H9 (cell line): ENCODE results near the gene TMEM33. TPM values are rescaled to one million over a fixed set of nuclear protein-coding genes. Genes with fewer than 3 reads are reported as not detected.

Source experiments
- DNase-seq: peaks from one replicate; pipeline ENCODE4 v3.0.0-alpha.2; 2017
- H2AFZ ChIP-seq: one replicate; pipeline ENCODE4 v1.6.1; 2013; ENCODE audit warnings: mild to moderate bottlenecking, low read length, control low read depth, moderate library complexity
- H2AK5ac ChIP-seq: 2 replicates; pipeline ENCODE4 v1.6.1; 2013; ENCODE audit warnings: low read length, control low read depth, mixed read lengths; ENCODE audit not compliant: insufficient read length
- H2BK120ac ChIP-seq: one replicate; pipeline ENCODE4 v1.6.1; 2013; ENCODE audit warnings: low read depth, mild to moderate bottlenecking, low read length, control low read depth, inconsistent platforms; ENCODE audit not compliant: poor library complexity, severe bottlenecking
- H2BK12ac ChIP-seq: 2 replicates; pipeline ENCODE4 v1.6.1; 2013; ENCODE audit warnings: low read length, control low read depth, mixed read lengths, low read depth; ENCODE audit not compliant: insufficient read length
- H2BK15ac ChIP-seq: 2 replicates; pipeline ENCODE4 v1.6.1; 2013; ENCODE audit warnings: low read depth, low read length, control low read depth
- H2BK20ac ChIP-seq: one replicate; pipeline ENCODE4 v1.6.1; 2013; ENCODE audit warnings: low read depth, mild to moderate bottlenecking, low read length, control low read depth, inconsistent platforms; ENCODE audit not compliant: poor library complexity, severe bottlenecking
- H2BK5ac ChIP-seq: 2 replicates; pipeline ENCODE4 v1.6.1; 2013; ENCODE audit warnings: low read length, control low read depth, mixed read lengths; ENCODE audit not compliant: insufficient read length
- H3K14ac ChIP-seq: 2 replicates; pipeline ENCODE4 v1.6.1; 2013; ENCODE audit warnings: low read length, control low read depth; ENCODE audit not compliant: insufficient read depth
- H3K18ac ChIP-seq: 2 replicates; pipeline ENCODE4 v1.6.1; 2013; ENCODE audit warnings: low read depth, mild to moderate bottlenecking, mixed read lengths, low read length, control low read depth; ENCODE audit not compliant: insufficient read length
- H3K23ac ChIP-seq: 2 replicates; pipeline ENCODE4 v1.6.1; 2013; ENCODE audit warnings: low read length, control low read depth, mixed read lengths, low read depth; ENCODE audit not compliant: insufficient read length
- H3K23me2 ChIP-seq: 2 replicates; pipeline ENCODE4 v1.6.1; 2013; ENCODE audit warnings: low read depth, mild to moderate bottlenecking, mixed read lengths, low read length, control low read depth; ENCODE audit not compliant: insufficient read length, poor library complexity, severe bottlenecking
- H3K27ac ChIP-seq: 2 replicates; pipeline ENCODE4 v1.5.1; 2013; ENCODE audit warnings: low read length, control low read depth, mixed read lengths, low read depth; ENCODE audit not compliant: insufficient read length
- H3K27me3 ChIP-seq: 2 replicates; pipeline ENCODE4 v1.6.1; 2013; ENCODE audit warnings: low read length, control low read depth, inconsistent platforms; ENCODE audit not compliant: insufficient read depth
- H3K4ac ChIP-seq: 2 replicates; pipeline ENCODE4 v1.6.1; 2013; ENCODE audit warnings: low read depth, mild to moderate bottlenecking, control low read depth, inconsistent platforms, low read length, moderate library complexity
- H3K4me1 ChIP-seq: 2 replicates; pipeline ENCODE4 v1.6.1; 2013; ENCODE audit warnings: low read length, control low read depth, inconsistent platforms; ENCODE audit not compliant: insufficient read depth
- H3K4me2 ChIP-seq: 2 replicates; pipeline ENCODE4 v1.6.1; 2013; ENCODE audit warnings: low read length, control low read depth, mixed read lengths; ENCODE audit not compliant: insufficient read length, insufficient read depth
- H3K56ac ChIP-seq: 2 replicates; pipeline ENCODE4 v1.6.1; 2013; ENCODE audit warnings: low read depth, mild to moderate bottlenecking, mixed read lengths, low read length, control low read depth; ENCODE audit not compliant: insufficient read length
- H3K79me1 ChIP-seq: 2 replicates; pipeline ENCODE4 v1.6.1; 2013; ENCODE audit warnings: low read depth, mild to moderate bottlenecking, moderate library complexity, low read length, control low read depth, inconsistent platforms; ENCODE audit not compliant: insufficient read depth, poor library complexity, severe bottlenecking
- H3K79me2 ChIP-seq: 2 replicates; pipeline ENCODE4 v1.6.1; 2013; ENCODE audit warnings: low read length, control low read depth, inconsistent platforms; ENCODE audit not compliant: insufficient read depth
- H3K9ac ChIP-seq: 2 replicates; pipeline ENCODE4 v1.6.1; 2013; ENCODE audit warnings: low read length, control low read depth, mixed read lengths; ENCODE audit not compliant: insufficient read length; ENCODE audit errors: extremely low read depth
- H3K9me3 ChIP-seq: one replicate; pipeline ENCODE4 v1.6.1; 2013; ENCODE audit warnings: low read depth, low read length, inconsistent platforms; ENCODE audit not compliant: control insufficient read depth
- H3T11ph ChIP-seq: one replicate; pipeline ENCODE4 v1.6.1; 2013; ENCODE audit warnings: mild to moderate bottlenecking, low read length, control low read depth, inconsistent platforms
- H4K20me1 ChIP-seq: one replicate; pipeline ENCODE4 v1.6.1; 2013; ENCODE audit not compliant: control insufficient read depth, insufficient read length, insufficient read depth
- H4K5ac ChIP-seq: 2 replicates; pipeline ENCODE4 v1.6.1; 2013; ENCODE audit warnings: low read depth, mild to moderate bottlenecking, mixed read lengths, low read length, control low read depth; ENCODE audit not compliant: insufficient read length
- H4K8ac ChIP-seq: replicated peaks from 2 replicates; pipeline ENCODE4 v1.6.1; 2013; ENCODE audit warnings: low read length, control low read depth, mixed read lengths, low read depth; ENCODE audit not compliant: insufficient read length
- H4K91ac ChIP-seq: 2 replicates; pipeline ENCODE4 v1.6.1; 2013; ENCODE audit warnings: low read depth, mild to moderate bottlenecking, moderate library complexity, mixed read lengths, low read length, control low read depth; ENCODE audit not compliant: insufficient read length
- H3K27ac Mint-ChIP-seq, 3 experiments: 2 replicates in 2 of 3; 3 replicates in 1 of 3; pipeline ENCODE4 v1.8.0; 2020 to 2021; ENCODE audit warnings: mixed read lengths in 3 of 3, mild to moderate bottlenecking in 1 of 3, moderate library complexity in 1 of 3
- H3K27me3 Mint-ChIP-seq: 2 replicates; pipeline ENCODE4 v1.8.0; 2021; ENCODE audit warnings: low read depth, mild to moderate bottlenecking, moderate library complexity, mixed read lengths
- H3K36me3 Mint-ChIP-seq, 3 experiments: 2 replicates in 2 of 3; 3 replicates in 1 of 3; pipeline ENCODE4 v1.8.0; 2020 to 2021; ENCODE audit warnings: low read depth in 3 of 3, mixed read lengths in 3 of 3; ENCODE audit not compliant: insufficient read depth in 1 of 3
- H3K4me1 Mint-ChIP-seq, 2 experiments: 2 replicates each; pipeline ENCODE4 v1.8.0; 2020; ENCODE audit warnings: mixed read lengths in 2 of 2
- H3K4me3 Mint-ChIP-seq, 2 experiments: 2 replicates in 1 of 2; 3 replicates in 1 of 2; pipeline ENCODE4 v1.8.0; 2020 to 2021; ENCODE audit warnings: mild to moderate bottlenecking in 2 of 2, mixed read lengths in 2 of 2, moderate library complexity in 1 of 2
- H3K9me3 Mint-ChIP-seq, 2 experiments: 2 replicates in 1 of 2; 3 replicates in 1 of 2; pipeline ENCODE4 v1.8.0; 2020; ENCODE audit warnings: mild to moderate bottlenecking in 2 of 2, mixed read lengths in 2 of 2, moderate library complexity in 1 of 2
- WGBS: extraction: QIAGEN DNeasy Blood & Tissue Kit; methylation state at CpG from one replicate; pipeline ENCODE4 v1.1.7; 2013; ENCODE audit warnings: missing lambda C conversion rate, low lambda C conversion rate, mixed read lengths; ENCODE audit not compliant: insufficient read length; ENCODE audit errors: extremely low coverage; 5-methylcytosine and 5-hydroxymethylcytosine counted together
- total RNA-seq: library from RNA; stranded (reverse); gene quantifications from 2 replicates; pipeline ENCODE4 v1.2.1, GENCODE V29; 2021
- TF ChIP-seq, protein P1 (sequence below): fragments of 200-600 bp; sonication (generic); conservative IDR thresholded peaks from 3 replicates; pipeline ENCODE4 v1.8.0; 2021; ENCODE audit warnings: antibody characterized with exemption, mild to moderate bottlenecking

Gene TMEM33
- total RNA-seq, 1 experiment from 2014 or later, result 74.2 TPM

DNA sequence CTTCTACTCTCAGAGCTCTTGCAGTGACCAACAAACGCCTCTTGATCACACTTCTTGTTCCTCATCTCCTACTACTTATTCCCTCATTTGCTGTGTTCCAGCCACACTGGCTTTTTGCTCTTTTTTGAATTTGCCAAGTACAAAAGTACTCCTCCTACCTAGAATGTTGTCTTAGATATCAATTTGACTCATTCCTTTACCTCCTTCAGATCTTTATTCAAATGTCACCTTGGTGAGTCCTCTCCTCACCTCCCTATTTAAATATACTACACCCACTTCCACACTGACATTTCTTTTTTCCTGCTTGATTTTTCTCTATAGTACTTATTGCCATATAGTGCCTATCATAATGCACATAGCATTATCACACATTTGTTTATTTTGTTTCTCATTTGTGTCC lies 40.1 kb downstream of the TMEM33 start:
- no peak overlapping the region for H3K14ac ChIP-seq
- H2BK15ac ChIP-seq, result no peak overlapping the region
- no peak overlapping the region for H3K27ac ChIP-seq
- no peak overlapping the region for H3K23ac ChIP-seq
- H4K5ac ChIP-seq, result no peak overlapping the region
- H3K4me1 ChIP-seq, result no peaks in the 10 kb centered on the region
- no peak overlapping the region for H2BK5ac ChIP-seq
- H3K79me2 ChIP-seq, result no peaks in the 10 kb centered on the region
- no peaks in the 10 kb centered on the region for H3K27me3 ChIP-seq
- no peak overlapping the region for H3K18ac ChIP-seq
- H3K36me3 Mint-ChIP-seq, result peaks cover 5 to 7% (median 7%) of the 10 kb centered on the region in 3 experiments; a peak in 5 of 7 replicates
- H3K23me2 ChIP-seq, result no peaks in the 10 kb centered on the region
- TF ChIP-seq, protein P1, sequence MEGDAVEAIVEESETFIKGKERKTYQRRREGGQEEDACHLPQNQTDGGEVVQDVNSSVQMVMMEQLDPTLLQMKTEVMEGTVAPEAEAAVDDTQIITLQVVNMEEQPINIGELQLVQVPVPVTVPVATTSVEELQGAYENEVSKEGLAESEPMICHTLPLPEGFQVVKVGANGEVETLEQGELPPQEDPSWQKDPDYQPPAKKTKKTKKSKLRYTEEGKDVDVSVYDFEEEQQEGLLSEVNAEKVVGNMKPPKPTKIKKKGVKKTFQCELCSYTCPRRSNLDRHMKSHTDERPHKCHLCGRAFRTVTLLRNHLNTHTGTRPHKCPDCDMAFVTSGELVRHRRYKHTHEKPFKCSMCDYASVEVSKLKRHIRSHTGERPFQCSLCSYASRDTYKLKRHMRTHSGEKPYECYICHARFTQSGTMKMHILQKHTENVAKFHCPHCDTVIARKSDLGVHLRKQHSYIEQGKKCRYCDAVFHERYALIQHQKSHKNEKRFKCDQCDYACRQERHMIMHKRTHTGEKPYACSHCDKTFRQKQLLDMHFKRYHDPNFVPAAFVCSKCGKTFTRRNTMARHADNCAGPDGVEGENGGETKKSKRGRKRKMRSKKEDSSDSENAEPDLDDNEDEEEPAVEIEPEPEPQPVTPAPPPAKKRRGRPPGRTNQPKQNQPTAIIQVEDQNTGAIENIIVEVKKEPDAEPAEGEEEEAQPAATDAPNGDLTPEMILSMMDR, result no peak
- no peak for DNase-seq
- H3K4me3 Mint-ChIP-seq, result no peak overlapping the region
- H2AK5ac ChIP-seq, result no peak overlapping the region
- H4K91ac ChIP-seq, result no peak overlapping the region
- peaks cover 8 to 10% of the 10 kb centered on the region in 2 experiments for H3K4me1 Mint-ChIP-seq
- no peak overlapping the region for H3T11ph ChIP-seq
- H3K9me3 ChIP-seq, result no peaks in the 10 kb centered on the region
- no peak overlapping the region for H3K4ac ChIP-seq
- H2BK120ac ChIP-seq, result no peak overlapping the region
- H2AFZ ChIP-seq, result no peak overlapping the region
- no peak overlapping the region for H3K4me2 ChIP-seq
- H2BK20ac ChIP-seq, result no peak overlapping the region
- no peak overlapping the region for H4K8ac ChIP-seq
- no peak overlapping the region for H3K27ac Mint-ChIP-seq
- no peaks in the 10 kb centered on the region; the same call in 1 of the 2 replicates for H3K27me3 Mint-ChIP-seq
- no peaks in the 10 kb centered on the region for H4K20me1 ChIP-seq
- no peak overlapping the region for H3K56ac ChIP-seq
- H2BK12ac ChIP-seq, result no peak overlapping the region
- peaks cover 8 to 10% of the 10 kb centered on the region in 2 experiments; a peak in 4 of 5 replicates for H3K9me3 Mint-ChIP-seq
- no peak overlapping the region for H3K9ac ChIP-seq
- no CpG with 5 or more reads among the region's 1 CpG for WGBS
- H3K79me1 ChIP-seq, result no peaks in the 10 kb centered on the region
